ENCODE results near the gene ELAVL1.

DNA sequence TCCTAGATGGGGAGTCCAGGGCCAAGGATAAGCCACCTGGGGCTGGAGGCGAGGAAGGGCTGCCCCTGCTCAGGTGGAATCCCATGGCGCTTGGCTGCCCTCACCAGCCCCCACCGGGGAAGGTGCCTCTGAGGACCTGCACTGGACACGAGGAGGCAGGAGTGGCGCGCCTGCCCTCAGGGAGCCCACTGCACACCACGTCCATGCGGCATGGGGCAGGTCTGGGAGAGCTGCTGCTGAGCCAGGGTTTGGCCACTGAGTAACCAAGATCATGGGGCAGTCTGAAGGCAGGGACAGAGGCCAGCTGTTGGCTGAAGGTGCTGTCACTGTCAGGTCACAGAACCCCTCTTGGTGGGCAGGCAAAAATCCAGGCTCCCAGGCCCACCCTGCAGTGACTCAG is 25.9 kb downstream of the ELAVL1 start:
- TF ChIP-seq JUNB (IDR thresholded peaks at IDR 0.05; ENCODE audit: unreplicated experiment) (no peak), EZH2 (IDR thresholded peaks at IDR 0.05; ENCODE audit: low read depth, unreplicated experiment) (no peak)
